ENCODE data around the gene UGGT1.

GRCh38 chr2:128185576-128185975, 94.6 kb downstream of the UGGT1 start:
- no peak for TF ChIP-seq CTCF (IDR thresholded peaks at IDR 0.05; ENCODE audit: low read depth, low read length, poor library complexity, severe bottlenecking)
- TF ChIP-seq EZH2phosphoT487 (IDR thresholded peaks at IDR 0.05; ENCODE audit: borderline replicate concordance, low read length), result no peak

All from DOHH2 (cell line).